GM18498 (cell line): ENCODE data around the gene TSPEAR.
"Not testable (repeated sequence)": the region's sequence is repeated elsewhere in the genome, so short reads cannot be mapped to it uniquely, and the experiment has no call there.

ENCODE experiments used
- ATAC-seq: cut with Tn5 transposase; IDR thresholded peaks from one replicate; pipeline ENCODE4 v1.9.1; 2021; ENCODE audit warnings: mild to moderate bottlenecking, moderate library complexity; ENCODE audit not compliant: unreplicated experiment

The TSPEAR gene

DNA sequence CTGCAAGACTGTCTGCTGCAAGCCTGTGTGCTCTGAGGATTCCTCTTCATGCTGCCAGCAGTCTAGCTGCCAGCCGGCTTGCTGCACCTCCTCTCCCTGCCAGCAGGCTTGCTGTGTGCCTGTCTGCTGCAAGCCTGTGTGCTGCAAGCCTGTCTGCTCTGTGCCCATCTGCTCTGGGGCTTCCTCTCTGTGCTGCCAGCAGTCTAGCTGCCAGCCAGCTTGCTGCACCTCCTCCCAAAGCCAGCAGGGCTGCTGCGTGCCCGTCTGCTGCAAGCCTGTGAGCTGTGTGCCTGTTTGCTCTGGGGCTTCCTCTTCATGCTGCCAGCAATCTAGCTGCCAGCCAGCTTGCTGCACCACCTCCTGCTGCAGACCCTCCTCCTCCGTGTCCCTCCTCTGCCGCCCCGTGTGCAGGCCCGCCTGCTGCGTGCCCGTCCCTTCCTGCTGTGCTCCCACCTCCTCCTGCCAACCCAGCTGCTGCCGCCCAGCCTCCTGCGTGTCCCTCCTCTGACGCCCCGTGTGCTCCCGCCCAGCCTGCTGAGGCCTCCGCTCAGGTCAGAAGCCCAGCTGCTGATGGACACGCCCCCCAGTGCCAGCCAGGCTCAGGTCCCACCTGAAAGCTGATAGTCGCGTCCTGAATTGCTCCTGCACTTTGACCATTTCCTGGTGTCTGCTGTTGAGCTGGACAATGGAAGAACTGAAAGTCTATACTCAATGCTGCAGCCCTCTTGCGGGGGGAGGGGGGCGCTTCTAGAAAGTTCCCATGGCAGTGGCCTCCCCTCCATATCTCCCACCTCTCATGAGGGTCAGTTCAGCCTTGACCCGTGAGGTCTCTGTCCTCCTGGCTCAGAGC is 136.7 kb downstream of the TSPEAR start:
- ATAC-seq = no peak

DNA sequence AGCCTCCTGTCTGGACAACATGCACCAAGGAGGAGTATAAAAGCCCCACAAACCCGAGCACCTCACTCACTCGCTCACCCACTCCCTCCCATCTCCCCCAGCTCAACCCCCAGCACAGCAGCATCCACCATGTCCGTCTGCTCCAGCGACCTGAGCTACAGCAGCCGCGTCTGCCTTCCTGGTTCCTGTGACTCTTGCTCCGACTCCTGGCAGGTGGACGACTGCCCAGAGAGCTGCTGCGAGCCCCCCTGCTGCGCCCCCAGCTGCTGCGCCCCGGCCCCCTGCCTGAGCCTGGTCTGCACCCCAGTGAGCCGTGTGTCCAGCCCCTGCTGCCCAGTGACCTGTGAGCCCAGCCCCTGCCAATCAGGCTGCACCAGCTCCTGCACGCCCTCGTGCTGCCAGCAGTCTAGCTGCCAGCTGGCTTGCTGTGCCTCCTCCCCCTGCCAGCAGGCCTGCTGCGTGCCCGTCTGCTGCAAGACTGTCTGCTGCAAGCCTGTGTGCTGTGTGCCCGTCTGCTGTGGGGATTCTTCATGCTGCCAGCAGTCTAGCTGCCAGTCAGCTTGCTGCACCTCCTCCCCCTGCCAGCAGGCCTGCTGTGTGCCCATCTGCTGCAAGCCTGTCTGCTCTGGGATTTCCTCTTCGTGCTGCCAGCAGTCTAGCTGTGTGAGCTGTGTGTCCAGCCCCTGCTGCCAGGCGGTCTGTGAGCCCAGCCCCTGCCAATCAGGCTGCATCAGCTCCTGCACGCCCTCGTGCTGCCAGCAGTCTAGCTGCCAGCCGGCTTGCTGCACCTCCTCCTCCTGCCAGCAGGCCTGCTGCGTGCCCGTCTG is 137.5 kb downstream of the TSPEAR start, which contains the start of gene KRTAP10-4:
TSS of gene KRTAP10-4 (plus strand) at position 100 of the 827 bp plus-strand sequence. CDS start at position 130, 30 bp downstream.
- not testable (repeated sequence) for ATAC-seq

DNA sequence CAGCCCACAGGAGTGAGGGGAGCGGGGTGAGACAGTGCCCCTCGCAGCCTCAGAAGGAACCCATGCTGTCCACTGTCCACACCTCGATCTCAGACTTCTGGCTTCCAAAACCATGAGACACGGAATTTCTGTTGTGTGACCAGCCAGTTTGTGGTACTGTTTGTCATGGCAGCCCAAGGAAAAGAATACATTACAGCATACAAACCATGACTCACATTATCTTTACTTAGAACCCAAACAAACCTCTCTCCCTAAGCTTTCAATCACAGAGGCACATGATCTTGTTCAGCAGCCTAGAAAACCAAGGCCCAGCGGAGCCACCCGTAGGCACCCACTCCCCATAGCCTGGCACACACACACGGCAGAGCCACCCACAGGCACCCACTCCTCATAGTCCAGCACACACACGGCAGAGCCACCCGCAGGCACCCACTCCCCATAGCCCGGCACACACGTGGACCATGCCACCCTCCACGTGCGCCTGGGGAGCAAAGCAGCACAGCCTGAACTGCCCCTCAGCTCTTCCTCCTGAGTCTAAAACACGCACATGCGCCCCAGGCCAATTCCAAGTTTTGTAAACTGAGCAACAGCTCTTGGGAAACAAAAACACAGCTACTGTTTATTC is 138.3 kb downstream of the TSPEAR start:
- ATAC-seq = no peak

DNA sequence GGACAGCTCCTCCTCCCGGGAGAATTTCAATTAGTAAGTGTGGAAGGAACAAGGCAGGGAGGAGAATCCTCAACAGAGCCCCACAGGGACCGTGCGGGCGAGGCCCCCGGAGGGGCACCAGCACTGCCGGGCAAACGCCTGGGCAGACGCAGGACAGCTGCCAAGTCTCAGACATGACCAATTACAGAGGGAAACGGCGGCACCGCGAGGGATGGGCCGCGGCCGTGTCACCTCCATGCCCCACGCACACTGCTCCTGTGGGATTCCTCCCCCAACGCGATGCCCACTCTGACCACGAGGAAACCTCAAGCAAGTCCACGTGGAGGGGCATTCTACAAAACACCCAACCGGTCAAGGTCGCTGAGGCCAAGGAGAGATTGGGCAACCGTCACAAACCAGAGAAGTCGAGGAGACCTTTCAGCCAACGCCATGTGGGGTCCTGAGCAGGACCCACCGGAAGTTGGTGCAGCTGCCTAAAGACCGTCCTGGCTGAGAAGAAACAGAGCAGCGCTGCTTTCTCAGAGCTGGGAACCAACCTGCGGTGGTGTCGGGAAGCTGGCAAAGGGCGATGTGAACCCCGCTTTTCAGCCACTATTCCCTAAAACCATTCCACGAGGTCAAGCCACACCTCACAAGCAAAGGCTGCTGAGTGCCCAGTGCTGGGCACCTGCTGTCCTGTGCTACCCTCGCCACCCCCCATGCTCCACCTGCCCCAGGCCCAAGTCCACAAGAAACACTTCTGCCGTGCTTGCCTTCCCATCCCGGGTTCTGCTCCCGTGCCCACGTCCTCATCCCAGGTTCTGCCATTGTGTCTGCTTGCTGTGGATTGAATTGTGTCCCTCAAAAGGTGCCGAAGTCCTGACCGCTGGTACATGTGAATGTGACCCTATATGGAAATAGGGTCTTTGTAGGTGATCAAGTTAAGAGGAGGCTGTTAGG is 139.3 kb downstream of the TSPEAR start:
- no peak for ATAC-seq

DNA sequence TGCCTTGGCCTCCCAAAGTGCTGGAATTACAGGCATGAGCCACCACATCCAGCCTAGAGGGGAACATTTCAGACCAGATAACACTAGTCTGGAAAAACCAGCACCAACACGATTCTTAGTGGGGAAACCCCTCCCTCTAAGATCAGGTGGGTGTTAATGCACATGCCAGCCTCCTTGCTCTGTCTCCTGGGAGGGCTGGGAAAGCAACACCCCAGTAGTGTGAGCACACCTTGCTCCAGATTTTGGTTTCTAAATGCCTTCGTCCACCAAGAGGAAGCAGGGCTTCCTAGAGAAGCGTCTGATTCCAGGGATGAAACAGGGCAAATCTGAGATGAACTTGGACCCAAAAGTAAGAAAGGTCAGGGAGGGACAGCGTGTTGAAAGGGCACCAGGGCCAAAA is 140.1 kb downstream of the TSPEAR start:
- ATAC-seq = no peak

DNA sequence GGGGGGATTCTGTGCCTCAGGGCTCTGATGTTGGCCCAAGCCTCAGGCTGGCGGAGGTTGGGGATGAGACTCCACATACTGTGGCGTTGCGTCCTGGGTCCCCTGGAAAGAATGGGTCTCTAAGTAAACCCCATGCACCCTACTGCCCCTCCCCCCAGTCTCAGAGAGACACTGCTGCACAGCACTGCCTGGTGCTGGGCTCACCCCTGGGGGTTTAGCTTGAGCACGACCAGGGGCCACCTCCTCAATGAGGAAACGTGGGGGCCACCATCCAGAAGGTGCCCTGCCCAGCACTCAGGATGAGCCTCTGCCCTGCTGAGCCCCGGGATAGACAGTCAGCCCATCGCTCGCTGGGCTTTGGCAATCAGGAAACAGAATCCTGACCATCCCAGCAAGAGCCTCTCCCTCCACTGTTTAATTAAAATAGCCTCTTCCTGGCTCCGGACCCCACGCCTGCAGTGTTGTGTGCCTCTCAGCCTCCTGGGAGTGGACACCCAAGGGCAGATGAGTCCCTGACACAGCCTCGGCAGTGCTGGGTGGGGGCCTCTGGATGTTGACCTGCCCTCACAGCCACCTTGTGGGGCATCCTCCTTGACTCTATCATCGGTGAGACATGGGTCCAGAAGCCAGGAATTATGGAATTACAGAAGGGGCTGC is 141.4 kb downstream of the TSPEAR start:
- ATAC-seq = no peak

DNA sequence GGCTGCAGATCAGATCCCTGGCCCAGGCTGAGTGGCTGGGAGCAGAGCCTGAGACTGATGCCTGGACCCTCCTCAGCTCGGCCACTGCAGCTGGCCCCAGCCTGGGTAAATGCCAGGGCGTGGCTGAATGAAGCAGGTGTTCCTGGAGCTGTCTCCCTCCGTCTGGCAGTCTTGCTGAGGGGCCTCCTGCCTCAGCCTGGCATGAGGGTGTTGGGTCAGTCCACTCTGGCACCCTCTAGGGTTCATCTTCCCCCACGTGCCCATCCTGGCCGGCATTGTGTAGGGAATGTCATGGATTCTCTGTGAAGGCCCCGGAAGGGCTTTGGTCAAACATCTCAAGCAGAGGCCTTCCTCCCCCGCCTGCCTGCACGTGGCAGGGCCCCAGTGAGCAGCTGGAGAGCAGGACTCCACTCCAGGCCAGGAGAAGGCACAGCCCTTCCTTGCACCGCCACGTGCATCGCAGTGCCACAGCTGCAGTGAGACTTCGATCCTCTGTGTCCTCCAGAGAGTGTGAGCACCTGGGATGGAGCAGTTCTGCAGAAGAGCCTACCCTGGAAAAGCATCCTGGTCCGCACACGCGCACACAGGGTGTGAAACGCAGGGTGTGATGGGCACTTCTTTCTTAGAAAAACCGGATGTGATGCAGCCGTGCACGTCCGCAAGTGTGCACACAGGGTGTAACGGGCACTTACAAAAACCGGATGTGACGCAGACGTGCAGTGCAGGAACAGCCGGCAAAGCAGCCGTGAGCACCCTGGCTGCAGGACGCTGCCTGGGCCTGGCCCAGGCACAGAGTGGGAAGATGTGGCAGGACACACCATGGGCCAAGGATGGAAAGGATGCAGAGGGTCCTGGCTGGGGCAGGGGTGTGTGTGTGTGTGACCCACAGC is 142.5 kb downstream of the TSPEAR start:
- no peak for ATAC-seq

DNA sequence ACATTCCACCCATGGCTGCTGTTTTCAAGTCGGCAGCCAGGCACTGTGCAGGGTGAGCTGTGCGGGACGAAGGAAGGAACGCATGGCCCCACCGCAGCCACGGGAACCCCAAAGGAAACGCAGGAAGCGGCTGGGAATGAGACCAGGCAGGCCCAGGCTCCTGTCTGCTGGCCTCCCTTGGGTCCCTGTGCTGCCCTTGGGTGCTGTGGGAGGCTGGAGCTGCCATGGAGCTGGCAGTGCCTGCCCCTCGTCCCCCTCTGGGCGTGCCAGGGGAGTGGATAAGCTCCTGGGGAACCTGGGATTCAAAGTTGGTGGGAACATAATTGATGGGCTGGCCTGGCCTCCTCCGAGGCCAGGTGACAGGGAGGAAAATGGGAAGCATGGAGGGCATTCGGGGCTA is 143.1 kb downstream of the TSPEAR start:
- ATAC-seq = no peak

DNA sequence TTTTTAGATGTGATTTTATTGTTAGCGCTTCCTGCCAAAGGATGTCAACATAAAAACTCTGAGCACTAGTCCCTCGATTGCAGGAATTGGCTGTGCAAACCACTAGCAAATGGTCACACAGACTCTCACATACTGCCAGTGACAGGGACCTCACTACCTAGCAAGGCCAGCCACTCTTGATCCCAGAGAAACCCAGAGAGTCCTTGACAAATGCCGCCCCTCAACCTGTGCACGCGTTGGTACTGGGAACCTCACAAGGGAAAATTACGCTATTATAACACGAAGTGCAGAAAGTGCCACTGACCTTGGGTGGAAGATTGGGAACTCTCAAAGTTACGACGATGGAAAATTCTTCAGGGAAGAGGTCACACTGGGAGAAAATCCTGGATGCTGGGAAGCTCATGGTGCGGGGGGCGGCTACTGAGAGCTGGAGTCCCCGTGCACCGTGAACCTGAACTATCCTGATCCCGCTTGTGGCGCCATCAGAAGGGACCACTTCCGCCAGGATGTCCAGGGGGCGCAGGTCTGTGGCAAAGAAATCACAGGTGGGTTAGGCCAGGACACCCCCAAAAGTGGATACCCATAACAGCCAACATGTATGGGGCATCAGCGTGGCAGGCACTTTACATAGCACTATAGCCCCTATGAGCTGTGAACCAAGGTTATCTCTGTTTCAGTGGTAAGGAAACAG is 143.7 kb downstream of the TSPEAR start:
- no peak for ATAC-seq

DNA sequence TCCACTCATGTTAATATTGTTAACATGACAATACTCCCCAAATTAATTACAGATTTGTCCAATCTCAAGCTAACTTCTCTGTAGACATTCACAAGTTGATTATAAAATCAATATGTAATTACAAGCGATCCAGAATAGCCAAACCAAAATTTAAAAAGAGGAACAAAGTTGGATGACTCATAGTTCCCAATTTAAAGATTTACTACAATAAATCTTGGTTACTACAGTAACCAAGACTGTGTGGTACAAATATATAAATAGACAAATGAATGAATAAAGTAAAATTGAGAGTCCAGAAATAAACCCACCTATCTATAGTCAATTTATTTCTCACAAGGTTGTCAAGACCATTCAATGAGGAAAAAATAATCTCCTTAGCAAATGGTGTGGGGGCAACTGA is 145.0 kb downstream of the TSPEAR start:
- ATAC-seq = no peak

DNA sequence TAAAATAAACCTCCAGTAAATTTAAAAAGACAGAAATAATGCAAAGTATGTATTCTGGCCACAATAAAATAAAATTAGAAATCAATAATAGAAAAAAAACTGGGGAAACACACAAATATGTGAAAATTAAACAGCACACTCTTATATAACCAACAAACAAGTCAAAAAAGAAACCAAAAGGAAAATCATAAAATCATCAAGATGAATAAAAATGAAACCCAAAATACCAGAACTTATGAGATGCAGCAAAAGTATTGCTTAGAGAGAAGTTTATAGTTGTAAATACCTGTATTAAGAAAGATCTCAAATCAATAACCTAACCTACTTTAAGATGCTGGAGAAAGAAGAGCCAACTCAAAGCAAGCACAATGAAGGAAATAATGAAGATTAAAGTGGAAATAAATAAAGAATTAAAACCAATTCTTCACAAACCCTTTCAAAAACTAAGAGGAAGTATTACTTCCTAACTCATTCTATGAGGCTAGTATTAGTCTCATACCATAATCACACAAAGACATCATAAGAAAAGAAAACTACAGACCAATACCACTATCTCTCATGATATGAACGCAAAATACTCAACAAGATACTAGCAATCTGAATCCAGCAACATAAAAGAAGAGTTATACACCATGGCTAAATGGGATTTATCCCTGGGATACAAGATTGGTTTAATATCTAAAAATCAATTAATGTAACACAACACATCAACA is 146.3 kb downstream of the TSPEAR start:
- no peak for ATAC-seq

DNA sequence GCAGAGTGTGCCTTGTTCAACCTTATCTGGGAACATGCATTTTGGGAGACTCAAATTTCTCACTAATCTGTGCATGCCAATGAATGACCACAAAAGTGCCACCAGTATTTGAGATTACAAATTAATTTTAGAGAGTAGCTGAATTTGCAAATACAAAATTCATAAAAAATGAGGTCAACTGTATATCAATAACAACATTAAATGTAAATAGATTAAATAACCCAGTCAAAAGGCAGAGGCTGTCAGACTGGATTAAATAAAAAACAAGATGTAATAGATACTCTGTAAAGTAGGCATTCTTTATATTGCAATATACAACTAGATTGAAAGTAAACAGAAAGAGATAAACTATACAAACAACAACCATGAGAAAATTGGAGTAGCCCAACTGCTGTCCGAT is 147.3 kb downstream of the TSPEAR start:
- no peak for ATAC-seq

DNA sequence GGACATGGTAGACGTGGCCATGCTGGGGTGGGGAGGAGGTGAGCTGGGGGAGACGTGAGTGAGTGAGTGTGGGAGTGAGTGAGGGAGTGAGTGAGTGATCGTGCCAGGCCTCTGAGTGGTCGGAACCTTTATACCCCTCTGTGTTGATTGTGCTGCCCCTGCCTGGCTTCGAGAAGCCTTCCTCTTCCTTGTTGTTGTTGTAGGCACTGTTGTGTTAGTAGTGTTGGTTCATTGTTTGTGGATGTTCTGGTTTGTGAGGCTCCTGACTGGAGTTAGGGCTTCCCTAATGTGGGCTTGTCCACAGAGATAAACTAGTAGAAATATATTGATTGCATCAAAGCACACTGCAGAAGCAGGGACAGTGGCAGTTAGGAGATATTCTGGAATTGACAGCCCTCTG is 152.7 kb downstream of the TSPEAR start, which contains the start of gene KRTAP10-3:
TSS of gene KRTAP10-3 (minus strand) at position 101 of the 400 bp plus-strand sequence. CDS start at position 21, 80 bp downstream.
- no peak for ATAC-seq

DNA sequence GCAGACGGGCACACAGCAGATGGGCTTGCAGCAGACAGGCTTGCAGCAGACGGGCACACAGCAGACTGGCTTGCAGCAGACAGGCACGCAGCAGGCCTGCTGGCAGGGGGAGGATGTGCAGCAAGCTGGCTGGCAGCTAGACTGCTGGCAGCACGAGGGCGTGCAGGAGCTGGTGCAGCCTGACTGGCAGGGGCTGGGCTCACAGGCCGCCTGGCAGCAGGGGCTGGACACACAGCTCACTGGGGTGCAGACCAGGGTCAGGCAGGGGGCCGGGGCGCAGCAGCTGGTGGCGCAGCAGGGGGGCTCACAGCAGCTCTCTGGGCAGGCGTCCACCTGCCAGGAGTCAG is 153.1 kb downstream of the TSPEAR start:
- ATAC-seq = not testable (repeated sequence)

DNA sequence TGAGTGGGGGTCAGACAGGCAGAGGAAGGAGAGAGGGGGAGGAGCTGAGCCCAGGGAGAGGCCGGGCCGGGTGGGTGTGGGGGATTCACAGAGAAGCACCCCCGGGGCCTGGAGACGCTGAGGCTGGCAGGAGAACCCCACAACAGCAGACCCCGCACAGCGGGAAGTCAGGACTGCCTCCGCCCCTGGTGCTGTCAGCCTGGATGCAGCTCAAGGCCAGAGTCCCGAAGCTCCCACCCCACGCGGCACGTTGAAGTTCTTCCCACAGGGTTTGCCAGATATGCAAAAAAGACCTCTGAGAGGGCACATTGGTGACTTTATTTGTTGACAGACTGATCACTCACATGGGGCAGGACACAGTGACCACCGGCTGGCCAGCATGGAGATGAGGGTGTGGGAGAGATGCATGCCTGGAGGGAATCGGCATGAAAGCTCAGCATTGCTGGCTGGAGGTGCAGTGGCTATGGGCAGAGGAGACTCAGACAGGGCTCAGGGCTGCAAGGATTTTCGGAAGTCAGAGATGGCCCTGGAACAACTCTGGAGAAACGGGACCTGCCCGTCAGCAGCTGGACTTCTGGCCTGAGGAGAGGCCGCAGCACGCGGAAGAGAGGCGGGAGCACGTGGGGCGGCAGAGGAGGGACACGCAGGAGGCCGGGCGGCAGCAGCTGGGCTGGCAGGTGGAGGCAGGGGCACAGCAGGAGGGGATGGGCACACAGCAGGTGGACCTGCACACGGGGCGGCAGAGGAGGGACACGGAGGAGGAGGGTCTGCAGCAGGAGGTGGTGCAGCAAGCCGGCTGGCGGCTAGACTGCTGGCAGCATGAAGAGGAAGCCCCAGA is 153.7 kb downstream of the TSPEAR start:
- ATAC-seq = no peak

DNA sequence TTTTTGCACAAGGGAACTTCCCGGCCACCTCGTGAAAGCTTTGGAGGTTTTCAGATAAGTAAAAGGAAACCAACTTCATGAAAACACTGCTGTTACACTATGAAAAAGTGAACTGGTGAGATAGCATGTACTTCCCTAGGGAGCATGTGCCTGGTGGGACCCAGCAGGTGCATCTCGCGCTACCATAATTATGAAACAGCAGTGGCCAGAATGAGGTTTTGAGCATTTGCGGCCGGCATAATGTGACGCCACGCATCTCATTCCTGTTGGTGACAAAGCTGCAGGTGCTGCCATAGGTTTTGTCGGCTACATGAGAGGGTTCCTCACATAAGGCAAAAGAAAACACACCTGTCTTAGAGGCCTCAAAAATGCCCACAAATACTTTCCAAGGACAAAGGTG is 154.5 kb downstream of the TSPEAR start:
- no peak for ATAC-seq
